ENCODE measurements around the gene HNF1B.

HNF1B gene

GRCh38 chr17:37661400-37662014 is 83.4 kb downstream of the HNF1B start:
- H3K4me3 ChIP-seq (ENCODE audit: control insufficient read depth, low read depth, low read length) = no peak overlapping the region
- no peak for DNase-seq (ENCODE audit: low read depth)
- TF ChIP-seq, protein P1, sequence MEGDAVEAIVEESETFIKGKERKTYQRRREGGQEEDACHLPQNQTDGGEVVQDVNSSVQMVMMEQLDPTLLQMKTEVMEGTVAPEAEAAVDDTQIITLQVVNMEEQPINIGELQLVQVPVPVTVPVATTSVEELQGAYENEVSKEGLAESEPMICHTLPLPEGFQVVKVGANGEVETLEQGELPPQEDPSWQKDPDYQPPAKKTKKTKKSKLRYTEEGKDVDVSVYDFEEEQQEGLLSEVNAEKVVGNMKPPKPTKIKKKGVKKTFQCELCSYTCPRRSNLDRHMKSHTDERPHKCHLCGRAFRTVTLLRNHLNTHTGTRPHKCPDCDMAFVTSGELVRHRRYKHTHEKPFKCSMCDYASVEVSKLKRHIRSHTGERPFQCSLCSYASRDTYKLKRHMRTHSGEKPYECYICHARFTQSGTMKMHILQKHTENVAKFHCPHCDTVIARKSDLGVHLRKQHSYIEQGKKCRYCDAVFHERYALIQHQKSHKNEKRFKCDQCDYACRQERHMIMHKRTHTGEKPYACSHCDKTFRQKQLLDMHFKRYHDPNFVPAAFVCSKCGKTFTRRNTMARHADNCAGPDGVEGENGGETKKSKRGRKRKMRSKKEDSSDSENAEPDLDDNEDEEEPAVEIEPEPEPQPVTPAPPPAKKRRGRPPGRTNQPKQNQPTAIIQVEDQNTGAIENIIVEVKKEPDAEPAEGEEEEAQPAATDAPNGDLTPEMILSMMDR (IDR thresholded peaks at IDR 0.05; ENCODE audit: control insufficient read depth, insufficient read depth, low read depth, low read length, missing control alignments) = no peak

DNA sequence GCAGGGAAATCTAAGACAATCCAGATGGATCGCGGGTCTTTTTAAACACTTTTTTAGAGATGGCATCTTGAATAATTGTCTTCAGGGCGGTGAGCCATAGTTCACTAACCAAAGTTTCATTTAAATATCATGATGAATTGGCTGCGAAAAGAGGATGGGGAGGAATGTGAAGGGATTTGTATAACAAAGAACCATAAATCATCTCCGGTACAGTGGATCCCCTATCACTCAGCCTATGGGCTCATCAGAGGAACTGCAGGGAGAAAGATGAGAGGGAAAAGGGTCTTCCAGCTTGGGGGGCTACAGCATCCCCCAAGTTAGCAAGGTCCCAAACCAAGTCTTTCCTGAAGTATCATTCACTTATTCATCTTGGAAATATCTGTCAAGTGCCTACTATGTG is 84.9 kb downstream of the HNF1B start:
- no peak overlapping the region for H3K4me3 ChIP-seq (ENCODE audit: control insufficient read depth, low read depth, low read length)
- TF ChIP-seq, protein P1 (IDR thresholded peaks at IDR 0.05; ENCODE audit: control insufficient read depth, insufficient read depth, low read depth, low read length, missing control alignments) = no peak
- no peak for DNase-seq (ENCODE audit: low read depth)

DNA sequence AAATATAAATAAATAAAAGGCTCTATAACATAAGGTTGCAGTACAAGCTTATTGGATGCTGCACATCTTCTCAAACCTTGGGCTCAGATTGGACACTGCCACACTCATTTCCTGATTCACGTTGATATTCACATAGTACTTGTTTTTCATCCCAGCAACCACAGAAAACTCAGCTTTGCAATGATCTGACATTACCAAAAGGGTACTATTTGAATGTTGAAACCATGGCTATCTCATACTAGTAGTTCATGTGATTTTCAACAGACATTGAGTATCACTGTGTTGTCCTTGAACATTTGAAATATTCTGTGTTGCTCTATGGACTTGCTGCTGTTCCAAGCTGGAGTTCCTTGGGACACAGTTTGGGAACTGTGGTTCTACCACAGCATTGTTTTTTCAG is 87.7 kb downstream of the HNF1B start:
- TF ChIP-seq, protein P1 (IDR thresholded peaks at IDR 0.05; ENCODE audit: control insufficient read depth, insufficient read depth, low read depth, low read length, missing control alignments) = no peak
- DNase-seq (ENCODE audit: low read depth) = no peak

GRCh38 chr17:37651849-37652248 is 93.0 kb downstream of the HNF1B start:
- TF ChIP-seq, protein P1 (IDR thresholded peaks at IDR 0.05; ENCODE audit: control insufficient read depth, insufficient read depth, low read depth, low read length, missing control alignments) = no peak
- no peak for DNase-seq (ENCODE audit: low read depth)
- H3K4me3 ChIP-seq (ENCODE audit: control insufficient read depth, low read depth, low read length) = no peak overlapping the region

More for the DNA sequence above, 87.7 kb downstream of the HNF1B start:
- no peak overlapping the region for H3K4me3 ChIP-seq (ENCODE audit: control insufficient read depth, low read depth, low read length)

DNA sequence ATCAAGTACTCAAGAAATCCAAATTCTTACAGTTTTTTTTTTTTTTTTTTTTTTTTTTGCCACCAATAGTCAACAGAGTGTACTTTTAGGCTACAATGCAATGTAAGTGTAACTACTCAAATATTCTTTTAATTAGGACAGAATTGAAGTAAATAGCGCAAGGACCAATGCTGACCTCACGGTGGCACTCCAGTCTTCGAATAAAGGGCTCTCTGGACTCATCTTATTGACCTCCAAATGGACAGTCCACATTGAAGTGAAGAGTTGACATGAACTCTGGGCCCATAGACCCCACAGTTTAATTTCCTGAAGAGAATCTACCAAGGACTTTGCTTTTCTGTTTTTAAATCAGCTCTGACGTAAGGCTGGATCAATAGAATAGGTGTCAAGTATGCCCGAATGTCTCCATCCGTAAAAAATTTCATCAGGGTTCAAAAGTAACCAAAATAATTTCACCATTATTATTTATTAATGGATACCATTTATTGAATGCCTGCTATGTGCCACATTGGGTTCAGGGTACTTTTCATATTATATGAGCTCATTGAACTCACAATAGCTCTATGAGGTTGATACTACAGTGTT is 94.3 kb downstream of the HNF1B start:
- no peak overlapping the region for H3K4me3 ChIP-seq (ENCODE audit: control insufficient read depth, low read depth, low read length)
- no peak for DNase-seq (ENCODE audit: low read depth)
- TF ChIP-seq, protein P1 (IDR thresholded peaks at IDR 0.05; ENCODE audit: control insufficient read depth, insufficient read depth, low read depth, low read length, missing control alignments) = peak; percentile 53

GRCh38 chr17:37648555-37648954 is 96.3 kb downstream of the HNF1B start:
- TF ChIP-seq, protein P1 (IDR thresholded peaks at IDR 0.05; ENCODE audit: control insufficient read depth, insufficient read depth, low read depth, low read length, missing control alignments) = no peak
- H3K4me3 ChIP-seq (ENCODE audit: control insufficient read depth, low read depth, low read length) = no peak overlapping the region
- peak; percentile 29 for DNase-seq (ENCODE audit: low read depth)
